ENCODE measurements around the gene ECHS1.
A peak's percentile ranks its signal among the peaks of the same experiment; 100 is the strongest.

Gene ECHS1

DNA sequence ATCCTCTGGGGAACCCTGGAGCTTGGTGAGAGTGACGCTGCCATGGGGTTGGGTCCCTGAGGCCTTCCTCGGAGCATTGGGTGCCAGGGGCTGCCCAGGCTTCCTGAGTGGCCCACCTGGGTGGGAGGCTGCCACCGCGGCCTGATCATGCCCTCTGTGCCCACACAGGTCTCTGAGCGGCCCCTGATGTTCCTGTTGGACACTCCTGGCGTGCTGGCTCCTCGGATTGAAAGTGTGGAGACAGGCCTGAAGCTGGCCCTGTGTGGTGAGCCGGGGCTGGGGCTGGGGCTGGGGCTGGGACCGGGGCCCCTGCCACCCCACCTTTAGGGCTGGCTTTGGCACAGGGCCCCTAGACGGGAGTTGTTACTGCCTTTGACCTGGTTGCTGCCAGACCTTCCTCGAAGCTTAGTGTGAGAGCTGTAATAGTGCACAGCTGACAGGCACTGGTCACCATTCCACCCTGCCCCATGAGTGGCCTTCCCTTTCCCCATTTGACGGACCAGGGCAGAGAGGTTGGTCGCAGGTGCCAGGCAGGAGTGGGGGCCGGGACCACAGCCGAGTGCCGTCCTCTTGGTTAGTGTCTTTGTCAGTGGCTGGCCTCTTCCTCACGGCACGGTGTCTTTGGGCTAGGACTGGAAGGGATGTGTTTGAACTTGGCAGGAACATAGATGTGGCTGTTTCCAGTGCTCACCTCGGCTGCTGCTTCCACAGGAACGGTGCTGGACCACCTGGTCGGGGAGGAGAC, 29.0 kb upstream of the ECHS1 start:
- peaks cover under 1 to 24% (median 9%) of the 10 kb centered on the region in 10 experiments; a peak in 16 of 20 replicates for H3K4me1 ChIP-seq
- peaks cover 89 to 100% (median 96%) of the 10 kb centered on the region in 11 experiments for H3K36me3 ChIP-seq
- no peak overlapping the region; a peak in 1 of 22 replicates for H3K27ac ChIP-seq
- no peak for TF ChIP-seq Cebpa-rat (IDR thresholded peaks at IDR 0.05)
- no peak overlapping the region for H3K4me2 ChIP-seq
- H4K20me1 ChIP-seq: peaks cover 5 to 88% (median 36%) of the 10 kb centered on the region in 11 experiments; a peak in 15 of 22 replicates
- no peak overlapping the region for H3K9ac ChIP-seq
- H3K9me3 ChIP-seq (replicated peaks in 1 of 11): peaks cover 0 to 8% (median 5%) of the 10 kb centered on the region in 11 experiments; a peak in 9 of 22 replicates
- H3K27me3 ChIP-seq: no peaks in the 10 kb centered on the region
- H3K4me3 ChIP-seq: no peak overlapping the region

- Histone ChIP-seq H3K9ac (peak overlapping the region in 3 of 11 experiments; percentile 9 to 43 (median 18); a peak in 1 of 22 replicates), H3K4me3 (no peak overlapping the region), H3K4me1 (peaks cover 6 to 30% (median 14%) of the 10 kb centered on the region in 10 experiments; a peak in 17 of 20 replicates), H3K27ac (peak overlapping the region in 5 of 11 experiments; percentile 15 to 62 (median 32); a peak in 9 of 22 replicates), H3K4me2 (peak overlapping the region in 2 of 11 experiments; percentile 37 to 48; a peak in 2 of 22 replicates), H3K9me3 (replicated peaks in 1 of 11) (0 out of 22 replicates have a peak, but pooled peaks cover 0 to 1% (median 0%) of the 10 kb centered on the region in 11 experiments), H3K36me3 (peaks cover 85 to 100% (median 95%) of the 10 kb centered on the region in 11 experiments), H4K20me1 (peaks cover 5 to 89% (median 36%) of the 10 kb centered on the region in 11 experiments; a peak in 15 of 22 replicates), H3K27me3 (no peaks in the 10 kb centered on the region)
- no peak for TF ChIP-seq Cebpa-rat (IDR thresholded peaks at IDR 0.05)
Observed at GRCh38 chr10:133401500-133401899, 28.3 kb upstream of the ECHS1 start.

DNA sequence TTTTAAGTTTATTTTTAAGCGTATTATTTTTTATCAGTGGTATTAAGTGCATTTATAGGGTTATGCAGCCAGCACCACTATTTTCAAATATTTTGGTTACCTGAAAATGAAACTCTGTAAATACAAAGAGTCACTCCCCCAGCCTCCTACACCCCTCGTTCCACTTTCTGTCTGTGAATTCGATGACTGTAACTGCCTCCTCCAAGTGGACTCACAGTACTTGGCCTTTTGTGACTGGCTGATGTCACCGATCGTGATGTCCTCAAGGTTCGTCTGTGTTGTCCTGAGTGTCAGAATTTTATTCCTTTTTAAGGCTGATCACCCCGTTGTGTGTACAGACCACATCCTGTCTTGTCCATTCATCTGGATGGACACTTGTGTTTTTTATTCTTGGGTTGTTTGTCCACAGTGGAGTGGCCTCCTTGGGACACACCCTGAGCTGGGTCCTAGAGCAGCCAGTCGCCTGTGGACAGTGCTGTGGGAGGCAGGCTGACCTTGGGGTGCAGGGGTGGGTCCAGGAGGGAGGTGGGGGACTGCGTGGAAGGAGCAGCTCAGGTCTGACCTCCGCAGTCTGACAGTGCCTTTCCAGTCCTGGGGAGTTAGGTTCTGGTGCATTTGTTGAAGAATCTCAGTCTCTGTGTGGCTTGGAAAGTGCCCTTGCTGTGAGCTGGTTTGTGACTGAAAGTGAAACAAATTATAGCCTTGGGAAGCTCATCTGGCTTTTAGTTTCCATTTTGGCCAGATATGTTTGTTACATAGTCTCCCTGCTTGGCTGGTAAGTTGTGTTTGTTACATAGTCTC, 27.7 kb upstream of the ECHS1 start:
- TF ChIP-seq Cebpa-rat (IDR thresholded peaks at IDR 0.05): no peak
- H3K27me3 ChIP-seq: no peaks in the 10 kb centered on the region
- H3K27ac ChIP-seq: peak overlapping the region in 6 of 11 experiments; percentile 24 to 62 (median 35); a peak in 8 of 22 replicates
- peaks cover 87 to 100% (median 95%) of the 10 kb centered on the region in 11 experiments for H3K36me3 ChIP-seq
- peak overlapping the region in 5 of 11 experiments; percentile 9 to 43 (median 22); a peak in 6 of 22 replicates for H3K9ac ChIP-seq
- peak overlapping the region in 3 of 11 experiments; percentile 28 to 48 (median 37); a peak in 4 of 22 replicates for H3K4me2 ChIP-seq
- peaks cover 12 to 36% (median 21%) of the 10 kb centered on the region in 10 experiments for H3K4me1 ChIP-seq
- no peaks in the 10 kb centered on the region for H3K9me3 ChIP-seq (replicated peaks in 1 of 11)
- peaks cover 5 to 89% (median 35%) of the 10 kb centered on the region in 11 experiments; a peak in 15 of 22 replicates for H4K20me1 ChIP-seq
- H3K4me3 ChIP-seq: no peak overlapping the region

GRCh38 chr10:133399123-133399601, 26.0 kb upstream of the ECHS1 start:
- Histone ChIP-seq H3K4me3 (no peak overlapping the region), H3K27ac (0 out of 22 replicates have a peak overlapping the region, but pooled peaks of 1 of the 11 experiments have one; percentile 8), H3K9ac (0 out of 22 replicates have a peak overlapping the region, but pooled peaks of 1 of the 11 experiments have one; percentile 14), H3K36me3 (peaks cover 75 to 87% (median 83%) of the 10 kb centered on the region in 11 experiments), H3K4me2 (no peak overlapping the region), H3K27me3 (no peaks in the 10 kb centered on the region), H3K4me1 (peaks cover 24 to 48% (median 32%) of the 10 kb centered on the region in 10 experiments), H4K20me1 (peaks cover 0 to 76% (median 31%) of the 10 kb centered on the region in 11 experiments; a peak in 14 of 22 replicates), H3K9me3 (replicated peaks in 1 of 11) (no peaks in the 10 kb centered on the region)
- no peak for TF ChIP-seq Cebpa-rat (IDR thresholded peaks at IDR 0.05)

DNA sequence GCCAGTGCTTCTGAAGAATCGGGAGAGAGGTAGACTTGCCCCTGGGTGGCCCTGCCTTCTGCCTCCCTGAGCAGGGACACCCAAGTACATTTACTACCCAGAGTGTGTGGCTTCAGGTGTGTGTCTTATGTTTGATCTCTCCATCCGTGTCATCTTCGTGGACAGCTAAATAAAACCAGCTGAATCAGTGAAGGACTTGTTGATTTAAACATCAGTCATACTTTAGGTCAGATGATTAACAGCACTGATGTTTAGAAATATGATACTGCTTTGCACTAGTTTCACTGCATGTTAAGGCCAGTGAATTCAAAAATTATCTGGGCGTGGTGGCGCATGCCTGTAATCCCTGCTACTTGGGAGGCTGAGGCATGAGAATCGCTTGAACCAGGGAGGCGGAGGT, 24.8 kb upstream of the ECHS1 start:
- Histone ChIP-seq H3K4me2 (no peak overlapping the region), H3K27ac (no peak overlapping the region), H3K9ac (peak overlapping the region in 1 of 11 experiments; percentile 16; a peak in 1 of 22 replicates), H3K36me3 (peaks cover 65 to 76% (median 72%) of the 10 kb centered on the region in 11 experiments), H3K4me3 (no peak overlapping the region), H3K4me1 (peaks cover 32 to 55% (median 39%) of the 10 kb centered on the region in 10 experiments), H4K20me1 (peaks cover 0 to 67% (median 31%) of the 10 kb centered on the region in 11 experiments; a peak in 14 of 22 replicates), H3K9me3 (replicated peaks in 1 of 11) (no peaks in the 10 kb centered on the region), H3K27me3 (no peaks in the 10 kb centered on the region)
- TF ChIP-seq Cebpa-rat (IDR thresholded peaks at IDR 0.05): no peak

DNA sequence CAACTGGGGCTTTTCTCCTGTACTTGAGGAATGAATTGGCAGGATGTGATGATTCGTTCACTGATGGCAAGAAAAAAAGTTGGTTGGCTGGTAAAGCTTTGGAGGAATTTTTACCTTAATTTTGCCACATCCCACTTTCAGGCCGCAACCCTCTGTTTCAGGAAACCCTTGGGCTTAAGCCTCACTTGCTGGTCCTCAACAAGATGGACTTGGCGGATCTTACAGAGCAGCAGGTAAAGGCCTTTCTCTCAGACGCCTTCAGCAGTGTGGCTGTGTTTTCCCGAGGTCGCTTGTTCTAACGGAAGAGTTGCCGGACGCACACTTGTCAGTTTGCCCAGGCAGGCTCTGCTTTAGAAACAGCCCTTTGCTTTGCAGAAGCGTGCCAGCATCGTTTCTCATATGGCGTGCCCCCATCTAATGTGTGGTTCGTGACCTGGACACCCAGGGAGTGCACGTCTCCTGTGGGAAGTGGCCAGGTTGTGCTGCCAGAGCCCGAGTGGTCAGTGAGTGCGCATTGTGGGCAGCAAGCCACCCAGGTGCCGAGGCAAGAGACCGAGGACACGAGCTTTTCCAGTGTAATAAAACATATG, 23.0 kb upstream of the ECHS1 start:
- Histone ChIP-seq H3K4me3 (peak overlapping the region in 4 of 10 experiments; percentile 87 to 94 (median 88); a peak in 1 of 20 replicates), H3K27me3 (no peaks in the 10 kb centered on the region), H3K27ac (peak overlapping the region in 4 of 11 experiments; percentile 10 to 96 (median 95); a peak in 5 of 22 replicates), H3K4me2 (peak overlapping the region; percentile 20 to 100 (median 98); a peak in 18 of 22 replicates), H3K9ac (peak overlapping the region in 9 of 11 experiments; percentile 5 to 98 (median 95); a peak in 12 of 22 replicates), H3K4me1 (peaks cover 50 to 67% (median 56%) of the 10 kb centered on the region in 10 experiments), H3K9me3 (replicated peaks in 1 of 11) (no peaks in the 10 kb centered on the region), H3K36me3 (peaks cover 48 to 58% (median 54%) of the 10 kb centered on the region in 11 experiments), H4K20me1 (peaks cover 0 to 53% (median 18%) of the 10 kb centered on the region in 11 experiments; a peak in 13 of 22 replicates)
- TF ChIP-seq Cebpa-rat (IDR thresholded peaks at IDR 0.05): no peak

DNA sequence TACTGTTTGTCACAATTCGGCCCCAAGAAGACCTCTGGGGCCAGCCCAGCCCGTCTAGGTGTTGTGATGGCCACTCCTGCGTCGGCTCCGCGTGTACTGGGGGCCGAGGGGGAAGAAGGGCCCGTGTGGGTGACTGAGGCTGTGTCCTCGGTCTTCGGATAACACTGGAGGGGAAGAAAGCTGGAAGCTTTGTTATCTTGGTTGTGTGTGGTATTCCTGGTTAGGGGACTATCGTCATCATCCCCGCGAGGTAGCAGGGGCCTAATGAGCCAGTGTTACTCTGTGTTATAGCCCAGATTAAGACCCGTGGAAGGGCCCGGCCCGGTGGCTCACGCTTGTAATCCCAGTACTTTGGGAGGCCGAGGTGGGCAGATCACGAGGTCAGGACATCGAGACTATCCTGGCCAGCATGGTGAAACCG, 21.7 kb upstream of the ECHS1 start:
- Histone ChIP-seq H3K27me3 (no peaks in the 10 kb centered on the region), H3K4me3 (peak overlapping the region; percentile 80 to 94 (median 88)), H3K4me1 (peaks cover 53 to 67% (median 63%) of the 10 kb centered on the region in 10 experiments), H3K27ac (peak overlapping the region; percentile 88 to 96 (median 95)), H4K20me1 (peaks cover 0 to 40% (median 12%) of the 10 kb centered on the region in 11 experiments; a peak in 12 of 22 replicates), H3K9me3 (replicated peaks in 1 of 11) (no peaks in the 10 kb centered on the region), H3K36me3 (peaks cover 37 to 45% (median 42%) of the 10 kb centered on the region in 11 experiments), H3K9ac (peak overlapping the region; percentile 93 to 98 (median 95)), H3K4me2 (peak overlapping the region; percentile 92 to 100 (median 98))
- TF ChIP-seq Cebpa-rat (IDR thresholded peaks at IDR 0.05): no peak
